Measurements from ENCODE around the gene CHCHD6. TPM values are rescaled to one million over a fixed set of nuclear protein-coding genes. Genes with fewer than 3 reads are reported as not detected.
A peak's percentile ranks its signal among the peaks of the same experiment; 100 is the strongest.

CHCHD6 gene
- total RNA-seq, 2 donors from 2014 or later = 23.6 to 34.4 TPM

DNA sequence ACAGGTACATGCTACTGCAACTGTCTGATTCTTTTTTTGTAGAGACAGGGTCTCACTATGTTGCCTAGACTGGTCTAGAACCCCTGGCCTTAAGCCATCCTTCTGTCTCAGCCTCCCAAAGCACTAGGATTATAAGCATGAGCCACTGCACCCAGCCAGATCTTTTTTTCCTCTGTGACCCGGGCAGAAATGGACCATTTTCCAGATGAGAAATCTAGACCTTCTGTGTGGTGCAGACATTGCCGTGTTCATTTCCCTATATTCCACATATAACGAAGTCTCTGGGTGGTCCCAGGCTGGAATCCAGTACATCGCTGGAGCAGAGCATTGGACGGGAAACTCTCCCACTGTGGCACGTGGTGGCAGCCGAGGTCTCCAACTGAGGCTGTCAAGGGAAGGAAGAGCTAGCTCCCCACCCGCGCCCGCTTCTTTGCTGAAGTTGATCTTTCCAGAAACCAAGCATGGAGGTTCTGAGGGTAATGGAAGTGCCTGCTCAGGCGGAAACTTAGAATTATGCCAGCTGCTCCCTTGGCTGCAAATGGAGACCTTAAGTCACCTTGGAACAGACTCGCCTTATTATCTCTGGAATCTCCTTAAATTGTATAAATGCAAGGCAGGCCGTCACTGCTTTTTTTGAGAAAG is 26.1 kb upstream of the CHCHD6 start:
- H3K9me3 Mint-ChIP-seq = peaks cover 7% of the 10 kb centered on the region
- H3K27me3 ChIP-seq (ENCODE audit: control insufficient read depth, insufficient read depth, low read length, poor library complexity, severe bottlenecking) = peaks cover 43% of the 10 kb centered on the region
- no peaks in the 10 kb centered on the region for H3K36me3 Mint-ChIP-seq (ENCODE audit: low read depth)
- H3K4me1 Mint-ChIP-seq = no peaks in the 10 kb centered on the region
- no peak overlapping the region for H3K9ac ChIP-seq (ENCODE audit: extremely low read depth, low read length, poor library complexity, severe bottlenecking)
- WGBS, 2 experiments (ENCODE audit: insufficient coverage in 1 of 2, insufficient read length in 1 of 2) = 93% methylated on average over 13 of the region's 13 CpGs
- no peak overlapping the region for H3K4me3 Mint-ChIP-seq
- no peak overlapping the region for H3K27ac Mint-ChIP-seq
- no peak overlapping the region for H3K27ac ChIP-seq (ENCODE audit: low read depth, low read length)
- H3K27me3 Mint-ChIP-seq (ENCODE audit: insufficient read depth) = peaks cover 51% of the 10 kb centered on the region
- no peaks in the 10 kb centered on the region for H3K9me3 ChIP-seq (ENCODE audit: control insufficient read depth, low read length)
- H3K36me3 ChIP-seq (ENCODE audit: control insufficient read depth, insufficient read depth, low read length) = no peaks in the 10 kb centered on the region
- TF ChIP-seq, protein P1, sequence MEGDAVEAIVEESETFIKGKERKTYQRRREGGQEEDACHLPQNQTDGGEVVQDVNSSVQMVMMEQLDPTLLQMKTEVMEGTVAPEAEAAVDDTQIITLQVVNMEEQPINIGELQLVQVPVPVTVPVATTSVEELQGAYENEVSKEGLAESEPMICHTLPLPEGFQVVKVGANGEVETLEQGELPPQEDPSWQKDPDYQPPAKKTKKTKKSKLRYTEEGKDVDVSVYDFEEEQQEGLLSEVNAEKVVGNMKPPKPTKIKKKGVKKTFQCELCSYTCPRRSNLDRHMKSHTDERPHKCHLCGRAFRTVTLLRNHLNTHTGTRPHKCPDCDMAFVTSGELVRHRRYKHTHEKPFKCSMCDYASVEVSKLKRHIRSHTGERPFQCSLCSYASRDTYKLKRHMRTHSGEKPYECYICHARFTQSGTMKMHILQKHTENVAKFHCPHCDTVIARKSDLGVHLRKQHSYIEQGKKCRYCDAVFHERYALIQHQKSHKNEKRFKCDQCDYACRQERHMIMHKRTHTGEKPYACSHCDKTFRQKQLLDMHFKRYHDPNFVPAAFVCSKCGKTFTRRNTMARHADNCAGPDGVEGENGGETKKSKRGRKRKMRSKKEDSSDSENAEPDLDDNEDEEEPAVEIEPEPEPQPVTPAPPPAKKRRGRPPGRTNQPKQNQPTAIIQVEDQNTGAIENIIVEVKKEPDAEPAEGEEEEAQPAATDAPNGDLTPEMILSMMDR (conservative IDR thresholded peaks at IDR 0.05) = no peak
- no peak overlapping the region for H3K4me3 ChIP-seq (ENCODE audit: low read length)
- H3K4me1 ChIP-seq (ENCODE audit: control insufficient read depth, insufficient read depth, low read length) = no peaks in the 10 kb centered on the region
- DNase-seq = peak; percentile 20

GRCh38 chr3:126678693-126679317 is 25.2 kb upstream of the CHCHD6 start:
- no peak overlapping the region for H3K9ac ChIP-seq (ENCODE audit: extremely low read depth, low read length, poor library complexity, severe bottlenecking)

GRCh38 chr3:126679318-126679751 is 24.7 kb upstream of the CHCHD6 start:
- H3K9me3 Mint-ChIP-seq = peaks cover 7% of the 10 kb centered on the region
- H3K4me3 Mint-ChIP-seq = no peak overlapping the region
- Histone ChIP-seq H3K9ac (ENCODE audit: extremely low read depth, low read length, poor library complexity, severe bottlenecking) (no peak overlapping the region), H3K9me3 (ENCODE audit: control insufficient read depth, low read length) (no peaks in the 10 kb centered on the region), H3K27ac (ENCODE audit: low read depth, low read length) (no peak overlapping the region), H3K27me3 (ENCODE audit: control insufficient read depth, insufficient read depth, low read length, poor library complexity, severe bottlenecking) (peaks cover 43% of the 10 kb centered on the region), H3K4me3 (ENCODE audit: low read length) (no peak overlapping the region), H3K4me1 (ENCODE audit: control insufficient read depth, insufficient read depth, low read length) (no peaks in the 10 kb centered on the region), H3K36me3 (ENCODE audit: control insufficient read depth, insufficient read depth, low read length) (no peaks in the 10 kb centered on the region)
- WGBS, 2 experiments (ENCODE audit: insufficient coverage in 1 of 2, insufficient read length in 1 of 2) = 8 to 10% methylated on average over 12 to 20 of the region's 20 CpGs
- peak; percentile 98 for DNase-seq
- no peaks in the 10 kb centered on the region for H3K36me3 Mint-ChIP-seq (ENCODE audit: low read depth)
- TF ChIP-seq, protein P1 (conservative IDR thresholded peaks at IDR 0.05) = peak; percentile 98
- no peak overlapping the region for H3K27ac Mint-ChIP-seq
- peaks cover 51% of the 10 kb centered on the region for H3K27me3 Mint-ChIP-seq (ENCODE audit: insufficient read depth)
- H3K4me1 Mint-ChIP-seq = no peaks in the 10 kb centered on the region

More at GRCh38 chr3:126678693-126679317, 25.2 kb upstream of the CHCHD6 start:
- peaks cover 51% of the 10 kb centered on the region for H3K27me3 Mint-ChIP-seq (ENCODE audit: insufficient read depth)
- no peaks in the 10 kb centered on the region for H3K9me3 ChIP-seq (ENCODE audit: control insufficient read depth, low read length)
- no peaks in the 10 kb centered on the region for H3K36me3 Mint-ChIP-seq (ENCODE audit: low read depth)
- no peaks in the 10 kb centered on the region for H3K4me1 ChIP-seq (ENCODE audit: control insufficient read depth, insufficient read depth, low read length)
- H3K4me1 Mint-ChIP-seq = no peaks in the 10 kb centered on the region
- no peak overlapping the region for H3K27ac ChIP-seq (ENCODE audit: low read depth, low read length)
- TF ChIP-seq, protein P1 (conservative IDR thresholded peaks at IDR 0.05) = no peak
- H3K36me3 ChIP-seq (ENCODE audit: control insufficient read depth, insufficient read depth, low read length) = no peaks in the 10 kb centered on the region
- peaks cover 43% of the 10 kb centered on the region for H3K27me3 ChIP-seq (ENCODE audit: control insufficient read depth, insufficient read depth, low read length, poor library complexity, severe bottlenecking)
- no peak for DNase-seq
- no peak overlapping the region for H3K4me3 Mint-ChIP-seq
- 60% methylated on average over 19 to 30 of the region's 30 CpGs for WGBS, 2 experiments (ENCODE audit: insufficient coverage in 1 of 2, insufficient read length in 1 of 2)
- no peak overlapping the region for H3K4me3 ChIP-seq (ENCODE audit: low read length)
- H3K9me3 Mint-ChIP-seq = peaks cover 7% of the 10 kb centered on the region
- no peak overlapping the region for H3K27ac Mint-ChIP-seq
